Mesenteric fat pad (tissue), 1 donor: ENCODE data around the gene ANTXR1. TPM values are rescaled to one million over a fixed set of nuclear protein-coding genes. Genes with fewer than 3 reads are reported as not detected.

Experiments
- DNase-seq: peaks from one replicate; pipeline ENCODE4 v3.0.0-alpha.2; 2020; ENCODE audit warnings: low spot score
- total RNA-seq: library from RNA; stranded (reverse); fragmentation: NEBNext Ultra II Directional; extraction: Animal tissue kit (Norgen Biotek cat#: 25700); gene quantifications from one replicate; pipeline ENCODE4 v1.2.1, GENCODE V29; 2021
- donor health status: DM: yes; HTN: yes; CAD: no.

ANTXR1 gene
- total RNA-seq, 1 donor from 2014 or later = 51.9 TPM

DNA sequence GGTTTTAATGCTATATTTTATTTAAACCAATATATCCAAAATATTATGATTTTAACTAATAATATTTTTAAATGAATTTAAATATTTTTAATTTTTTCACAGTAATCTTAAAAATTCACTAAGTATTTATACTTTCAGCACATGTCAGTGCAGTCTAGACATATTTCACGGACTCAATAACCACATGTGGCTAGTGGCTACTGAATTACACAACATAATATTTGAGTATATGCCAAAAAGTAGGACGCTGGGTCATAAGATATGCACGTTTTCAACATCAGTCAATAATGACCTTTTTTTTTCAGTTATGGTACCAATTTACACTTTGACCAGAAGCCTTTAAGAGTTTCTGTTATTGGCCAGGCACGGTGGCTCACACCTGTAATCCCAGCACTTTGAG is 256.4 kb downstream of the ANTXR1 start:
- DNase-seq = no peak

DNA sequence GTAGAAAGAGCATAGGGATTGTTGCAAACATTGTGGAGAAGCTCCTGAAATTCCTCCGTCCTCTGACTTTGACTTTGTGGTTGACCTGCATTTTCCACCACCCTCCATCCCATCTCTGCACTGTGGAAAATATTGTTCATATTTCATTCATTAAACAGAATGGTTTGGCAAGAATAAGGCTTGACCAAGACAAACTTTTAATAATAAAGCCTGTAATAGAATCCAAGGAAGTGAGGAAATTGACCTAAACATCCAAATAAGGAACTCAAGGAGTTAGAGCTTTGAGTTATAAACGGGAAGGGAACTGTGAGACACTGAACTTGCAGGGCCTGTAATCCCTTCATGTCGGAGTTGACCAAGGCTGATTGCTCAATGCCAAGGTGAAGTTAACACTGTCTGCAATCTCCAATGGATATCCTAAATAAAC is 258.9 kb downstream of the ANTXR1 start:
- DNase-seq = no peak

DNA sequence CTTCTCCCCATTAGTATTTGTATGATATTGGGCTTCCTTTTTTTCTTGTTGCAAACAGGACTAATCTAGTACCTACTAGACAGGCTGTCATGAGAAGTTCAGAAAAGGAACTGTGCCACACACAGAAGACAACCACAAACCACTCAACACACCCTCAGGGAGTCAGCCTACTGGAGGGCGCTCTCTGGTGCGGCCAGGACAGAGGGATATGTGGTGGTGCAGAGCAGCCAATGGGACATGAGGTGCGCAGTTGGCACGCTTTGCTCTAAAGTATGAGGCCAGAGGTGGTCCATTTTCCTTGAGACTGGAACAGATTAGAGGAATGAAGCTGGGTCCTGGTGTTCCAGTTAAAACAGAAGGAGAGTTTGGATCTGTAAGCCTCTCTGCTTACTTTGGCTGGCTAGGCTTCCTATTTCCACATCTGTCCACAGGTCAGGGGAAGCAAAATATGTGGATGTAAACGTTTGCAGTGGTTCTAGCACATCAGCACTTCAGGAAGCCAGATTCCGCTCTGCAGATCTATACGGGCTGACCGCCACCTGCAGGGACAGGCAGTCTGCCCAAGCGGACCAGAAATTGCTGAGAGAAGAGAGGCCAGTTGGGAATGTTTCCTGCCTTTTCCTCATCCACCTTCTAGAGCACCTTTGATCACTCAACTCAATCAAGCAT is 260.0 kb downstream of the ANTXR1 start:
- DNase-seq = no peak

DNA sequence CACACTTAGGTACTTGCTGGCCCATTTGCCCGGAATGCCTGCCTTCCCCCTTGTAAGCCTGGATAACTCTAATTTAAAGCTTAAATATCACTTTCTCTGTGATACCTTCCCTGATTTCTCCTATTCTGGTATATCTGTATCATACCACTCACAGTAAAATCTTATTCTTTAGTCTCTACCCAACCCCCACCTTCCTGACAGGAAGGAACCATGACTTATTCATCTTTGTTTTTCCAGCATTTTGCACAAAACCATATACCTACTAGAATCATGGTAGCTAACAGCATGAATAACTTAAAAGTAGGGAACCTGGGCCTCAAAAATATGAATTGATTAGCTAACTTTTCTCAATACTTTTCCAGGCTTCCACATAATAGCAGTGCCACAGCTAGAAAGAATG is 262.5 kb downstream of the ANTXR1 start:
- no peak for DNase-seq

DNA sequence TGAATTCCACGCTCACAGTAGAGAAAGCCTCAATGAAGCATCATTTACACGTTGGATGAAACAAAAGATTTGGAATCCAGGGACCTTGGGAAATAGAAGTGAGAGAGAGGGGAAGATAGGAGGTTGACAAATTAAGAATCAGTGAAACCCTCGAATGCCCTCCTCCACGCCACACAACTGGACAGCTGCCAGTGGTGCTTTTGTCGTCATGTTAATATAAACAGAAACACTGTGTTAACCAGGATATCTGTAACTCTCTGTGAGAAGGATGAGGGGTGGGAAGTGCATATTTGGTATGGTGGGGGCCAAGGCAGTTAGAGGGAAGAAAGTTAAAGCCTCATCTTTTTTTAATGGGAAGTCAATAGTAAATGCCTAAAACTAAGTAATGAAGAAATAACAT is 265.4 kb downstream of the ANTXR1 start:
- DNase-seq = no peak

DNA sequence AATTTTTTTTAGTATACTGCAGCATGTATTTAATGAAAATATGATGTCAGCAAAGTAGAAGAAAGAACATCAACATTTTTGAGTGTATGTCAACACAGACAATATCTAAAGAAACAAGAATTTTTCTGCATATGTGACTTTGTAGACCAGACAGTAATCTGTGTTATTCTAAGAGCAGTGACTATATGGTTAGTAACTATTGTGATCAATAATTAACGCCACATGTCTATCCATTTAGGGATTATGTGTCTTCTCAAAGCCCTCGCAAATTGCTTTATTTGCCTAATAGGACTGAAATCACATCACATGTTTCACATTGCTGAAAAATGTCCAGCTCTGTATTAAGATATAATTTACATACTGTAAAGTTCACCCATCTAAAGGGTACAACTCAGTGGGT is 266.2 kb downstream of the ANTXR1 start:
- DNase-seq = no peak

DNA sequence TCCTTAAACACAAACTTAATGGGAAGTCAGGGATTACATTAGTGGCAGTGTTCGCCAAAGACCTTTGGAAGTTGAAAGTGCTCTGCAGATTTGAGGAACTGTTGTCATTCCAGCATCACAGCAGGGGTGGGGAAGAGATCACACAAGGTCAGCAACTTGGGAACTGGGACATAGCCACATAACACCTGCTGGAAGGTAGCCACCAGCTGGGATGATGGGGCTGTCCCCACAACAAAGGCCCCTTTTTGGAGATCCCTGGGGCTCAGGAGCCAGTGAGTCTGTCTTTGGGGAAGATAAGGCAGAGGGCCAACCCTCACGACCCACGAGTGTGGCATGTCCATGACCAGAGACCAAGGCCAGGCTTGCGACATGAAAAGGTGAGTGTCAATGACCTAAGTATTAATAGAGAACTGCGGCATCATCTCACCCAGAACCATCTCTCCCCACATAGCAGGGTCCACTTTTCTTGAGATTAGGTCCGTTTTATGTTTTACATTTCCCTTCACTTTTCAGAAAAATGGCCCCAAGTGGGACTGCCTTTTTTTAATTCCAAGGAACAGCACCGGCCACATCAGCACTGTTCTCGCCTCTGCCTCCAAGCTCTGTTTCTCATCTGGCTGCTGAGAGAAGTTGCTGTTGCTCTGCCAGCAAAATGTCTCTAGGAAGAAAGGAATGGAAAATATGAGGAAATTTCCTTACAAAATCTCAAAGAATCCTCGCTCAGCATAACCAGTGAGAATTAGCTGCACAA is 267.1 kb downstream of the ANTXR1 start:
- no peak for DNase-seq

DNA sequence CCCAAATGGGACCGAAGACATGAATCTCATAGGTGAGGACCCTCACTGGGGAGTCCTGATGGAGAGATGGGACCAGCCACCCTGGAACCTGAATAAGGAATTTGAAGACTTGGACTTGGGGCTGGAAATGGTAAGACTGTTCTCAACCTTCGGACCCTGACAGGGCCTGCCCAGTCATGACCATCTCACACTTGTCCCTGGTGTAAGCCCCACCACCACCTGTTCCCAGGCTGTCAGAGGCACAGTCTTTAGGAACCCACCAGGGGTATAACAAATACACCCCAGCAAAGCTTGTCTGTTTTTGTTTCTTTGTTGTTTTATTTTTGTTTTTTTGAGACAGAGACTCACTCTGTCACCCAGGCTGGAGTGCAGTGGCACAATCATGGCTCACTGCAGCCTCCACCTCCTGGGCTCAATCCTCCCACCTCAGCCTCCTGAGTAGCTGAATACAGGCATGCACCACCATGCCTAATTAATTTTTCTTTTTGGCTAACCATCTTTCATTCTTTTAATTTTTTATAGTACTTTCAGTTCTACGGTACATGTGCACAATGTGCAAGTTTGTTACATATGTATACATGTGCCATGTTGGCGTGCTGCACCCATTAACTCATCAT is 267.9 kb downstream of the ANTXR1 start:
- DNase-seq = no peak

DNA sequence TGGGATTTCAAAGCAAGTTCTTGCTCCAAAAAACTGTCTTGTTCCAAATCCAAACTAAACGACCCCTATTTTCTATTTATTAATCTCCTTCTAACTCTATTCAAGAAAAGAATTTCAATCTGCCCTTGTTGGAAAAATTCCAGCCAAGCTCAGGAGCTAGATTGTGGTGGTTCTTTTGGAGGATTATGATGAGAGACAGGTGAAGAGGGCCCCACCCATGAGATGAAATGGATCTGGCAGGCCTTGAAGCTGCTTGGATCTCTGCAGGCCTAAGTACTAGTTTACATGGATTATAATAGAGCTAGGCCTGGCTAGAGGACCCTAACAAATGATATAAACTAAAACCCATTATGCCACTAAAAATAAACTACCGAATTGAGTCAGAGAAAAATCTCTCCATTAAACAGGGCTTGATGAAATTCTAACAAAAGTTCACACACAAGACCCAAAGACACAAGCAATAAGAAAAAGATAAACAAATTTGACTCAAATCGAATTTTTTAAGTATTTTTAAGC is 272.5 kb downstream of the ANTXR1 start:
- no peak for DNase-seq

DNA sequence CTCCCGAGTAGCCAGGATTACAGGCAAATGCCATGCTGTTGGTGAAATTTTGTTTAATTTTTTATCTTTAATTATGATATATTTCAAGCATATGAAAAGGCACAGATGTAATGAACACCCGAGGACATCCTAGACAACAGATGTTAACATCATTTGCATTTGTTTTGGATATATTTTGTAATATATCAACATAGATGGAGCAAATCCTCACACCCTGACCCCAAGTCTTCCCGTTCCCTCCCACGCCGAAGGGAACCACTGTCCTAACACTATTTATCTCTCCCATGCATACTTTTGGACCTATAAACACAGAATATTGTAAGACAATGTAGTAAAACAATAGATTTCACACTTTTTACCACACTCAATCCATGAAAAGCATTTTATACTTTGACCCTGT is 274.6 kb downstream of the ANTXR1 start:
- no peak for DNase-seq

DNA sequence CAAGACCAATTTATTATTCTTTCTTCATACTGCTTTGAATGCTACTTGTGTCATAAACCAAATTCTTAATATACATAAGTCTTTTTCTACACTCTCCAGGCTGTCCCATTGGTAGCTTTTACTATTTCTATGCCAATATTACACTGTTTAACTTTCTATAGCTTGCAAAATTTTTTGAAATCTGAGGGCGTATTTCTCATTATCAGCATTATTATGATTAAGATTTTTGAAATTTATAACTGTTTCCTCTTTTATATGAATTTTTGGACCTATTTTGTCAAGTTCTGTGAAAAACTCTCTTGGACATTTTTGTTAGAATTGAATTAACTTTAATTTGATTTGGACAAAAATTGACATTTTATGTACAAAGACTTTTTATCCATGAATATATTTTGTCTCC is 275.4 kb downstream of the ANTXR1 start:
- DNase-seq = no peak

DNA sequence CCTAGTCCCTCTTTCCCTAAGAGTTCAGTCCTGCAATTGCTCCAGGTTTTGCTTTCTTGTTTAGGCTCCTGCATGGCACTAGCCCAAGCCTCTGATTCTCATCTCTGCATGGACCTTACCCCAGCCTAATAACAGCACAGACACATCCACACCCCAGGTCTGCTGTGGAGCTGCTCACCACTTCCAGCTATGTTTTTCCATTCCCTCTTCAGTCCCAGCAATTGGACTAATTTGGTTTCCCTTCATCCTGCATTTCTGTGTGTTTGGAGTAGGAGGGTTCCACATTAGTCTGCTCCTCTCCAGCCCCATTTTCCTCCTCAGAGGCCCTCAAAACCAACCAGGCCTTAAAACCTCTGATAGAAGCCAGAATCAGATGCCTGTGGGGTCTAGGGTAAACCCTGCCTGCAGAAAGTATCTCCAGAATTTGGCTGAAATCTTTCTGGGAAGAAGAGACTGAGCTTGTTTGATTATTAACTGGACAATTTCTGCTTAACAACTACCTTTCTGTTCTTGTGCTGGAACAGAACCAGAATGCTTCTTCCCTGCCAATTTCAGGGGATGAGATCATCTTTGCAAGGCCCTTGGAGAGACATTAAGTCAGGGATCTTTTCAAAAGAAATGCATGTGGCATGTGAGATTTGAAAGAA is 278.1 kb downstream of the ANTXR1 start:
- DNase-seq = no peak

DNA sequence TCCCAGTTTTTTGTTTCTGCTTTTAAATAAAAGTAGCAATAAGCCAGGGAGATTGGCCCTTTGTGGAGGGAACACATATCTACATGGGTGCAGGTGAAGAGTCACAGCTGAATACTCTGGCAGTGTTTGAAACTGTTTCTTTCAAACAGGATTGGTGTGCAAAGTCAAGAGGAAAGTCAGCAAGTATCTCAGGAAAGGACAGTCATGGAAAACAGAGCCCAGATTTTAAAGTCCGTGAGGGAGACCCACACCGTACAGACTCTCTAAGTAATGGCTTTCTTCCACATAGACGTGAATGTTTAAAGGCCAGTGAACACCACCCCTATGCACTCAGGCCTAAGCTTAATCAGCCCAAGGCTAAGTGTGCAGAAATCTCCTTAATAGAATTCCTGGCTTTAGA is 278.7 kb downstream of the ANTXR1 start:
- DNase-seq = no peak

DNA sequence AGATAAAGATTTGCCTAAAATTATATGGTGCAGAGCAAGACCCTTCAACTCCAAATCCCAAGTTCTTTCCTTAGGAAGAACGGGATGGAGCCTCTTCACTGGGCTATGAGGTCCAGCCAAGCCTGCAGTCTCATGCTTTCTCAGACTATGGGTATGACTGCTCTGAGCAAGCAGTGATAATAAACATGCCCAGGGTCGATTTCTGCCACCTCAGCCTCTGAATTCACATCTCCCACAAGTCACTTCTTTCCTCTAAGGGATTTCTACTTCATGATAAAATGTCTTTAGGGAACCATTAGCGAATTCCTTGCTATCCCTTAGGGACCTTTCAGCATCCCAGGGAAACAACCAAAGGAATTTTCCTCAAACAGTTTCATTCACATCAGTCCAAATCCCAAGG is 279.3 kb downstream of the ANTXR1 start:
- DNase-seq = no peak

DNA sequence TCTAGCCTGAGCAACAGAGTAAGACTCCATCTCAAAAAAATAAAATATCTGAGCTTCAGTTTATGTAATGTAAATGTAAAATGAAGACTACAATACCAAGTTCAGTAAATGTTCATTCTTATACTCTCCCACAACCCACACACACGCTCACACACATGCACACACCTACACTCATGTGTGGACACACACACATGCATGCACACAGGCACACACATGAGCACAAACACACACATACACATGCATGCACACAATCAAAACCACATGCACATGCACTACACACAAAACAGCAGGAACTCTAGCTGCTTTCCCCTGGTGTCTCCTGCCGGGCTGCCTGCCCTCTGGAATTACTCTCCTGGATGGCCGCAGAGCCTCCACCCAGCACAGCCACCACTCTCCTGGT is 283.4 kb downstream of the ANTXR1 start:
- no peak for DNase-seq

DNA sequence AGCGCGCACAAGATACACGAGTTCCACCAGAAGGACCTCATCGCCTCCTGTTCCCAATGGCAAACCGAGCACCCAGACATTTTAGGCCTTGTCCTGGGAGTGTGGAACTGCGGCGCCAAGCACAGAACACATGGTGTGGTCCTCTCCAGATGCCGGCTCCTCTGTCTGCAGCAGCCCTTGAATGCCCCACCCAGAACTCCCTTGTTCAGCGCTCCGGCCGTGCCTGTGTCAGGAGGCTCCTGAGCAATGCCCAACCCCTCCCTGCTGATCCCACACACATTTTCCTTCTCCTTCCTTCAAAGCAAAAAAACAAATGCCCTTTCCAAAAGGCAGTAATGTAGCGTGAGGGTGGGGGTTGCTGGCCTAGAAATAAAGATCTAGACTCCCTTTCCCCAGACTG is 284.2 kb downstream of the ANTXR1 start:
- DNase-seq = no peak

DNA sequence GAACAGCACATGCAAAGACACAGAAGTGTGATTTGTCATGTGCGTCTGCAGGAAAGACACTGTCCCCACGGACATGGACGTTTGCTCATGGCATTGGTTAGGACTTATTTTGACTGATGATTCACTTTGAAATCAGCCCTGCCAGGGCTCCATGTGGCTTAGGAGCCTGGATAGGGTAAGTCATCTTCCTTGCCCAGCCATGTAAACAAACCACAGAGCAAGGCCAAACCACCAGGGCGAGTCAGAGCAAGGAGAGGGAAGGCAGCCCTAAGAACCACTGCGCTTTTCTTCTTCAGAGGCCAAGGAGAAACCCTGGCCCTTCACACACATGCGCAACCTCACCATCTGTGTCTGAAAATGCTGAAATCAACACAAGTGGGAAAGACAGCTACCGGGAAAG is 285.3 kb downstream of the ANTXR1 start:
- no peak for DNase-seq

DNA sequence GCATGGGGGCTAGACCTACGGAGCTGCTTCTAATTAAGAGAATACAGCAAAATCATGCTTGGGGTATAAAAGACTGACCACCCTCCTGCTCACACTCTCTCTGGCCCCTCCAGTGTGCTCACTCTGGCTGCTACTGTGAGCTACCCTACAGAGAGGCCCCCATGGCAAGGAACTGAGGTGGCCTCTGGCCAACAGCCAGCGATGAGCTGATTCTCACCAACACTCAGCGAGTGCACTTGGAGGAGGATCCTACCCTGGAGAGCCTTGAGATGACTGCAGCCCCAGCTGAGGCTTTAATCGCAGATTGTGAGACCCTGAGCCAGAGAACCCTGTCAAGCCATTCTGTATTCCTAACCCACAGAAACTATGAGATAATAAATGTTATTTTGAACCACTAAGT is 285.9 kb downstream of the ANTXR1 start:
- DNase-seq = no peak
